Thoracic aorta (tissue), 2 donors: ENCODE data around the gene GFRAL. TPM values are rescaled to one million over a fixed set of nuclear protein-coding genes. Genes with fewer than 3 reads are reported as not detected.

Source experiments
- ATAC-seq: fragments of 150-250 bp; one replicate; pipeline ENCODE4 v1.8.0; 2017; ENCODE audit warnings: low read depth; ENCODE audit not compliant: insufficient number of reproducible peaks, low FRiP score
- DNase-seq: peaks from one replicate; pipeline ENCODE4 v3.0.0-alpha.2; 2020; ENCODE audit warnings: low spot score
- H3K27ac ChIP-seq, 2 donors: fragments of 200-600 bp; sonication (generic); 1 replicate in 1 of 2; 2 replicates in 1 of 2; pipeline ENCODE4 v1.5.1; 2016; ENCODE audit warnings: mild to moderate bottlenecking in 2 of 2, moderate library complexity in 2 of 2
- H3K27me3 ChIP-seq: fragments of 200-600 bp; sonication (generic); replicated peaks from 2 replicates; pipeline ENCODE4 v1.6.0; 2016; ENCODE audit warnings: mild to moderate bottlenecking; ENCODE audit not compliant: insufficient read depth
- H3K36me3 ChIP-seq: fragments of 200-600 bp; sonication (generic); one replicate; pipeline ENCODE4 v1.5.1; 2016
- H3K4me1 ChIP-seq, 2 donors: fragments of 200-600 bp; sonication (generic); 1 replicate in 1 of 2; 2 replicates in 1 of 2; pipeline versions ENCODE4 v1.5.1 to v1.6.0; 2016; ENCODE audit warnings: low read depth in 2 of 2, mild to moderate bottlenecking in 1 of 2; ENCODE audit not compliant: control insufficient read depth in 1 of 2
- H3K4me3 ChIP-seq: fragments of 200-600 bp; sonication (generic); 2 replicates; pipeline ENCODE4 v1.5.1; 2016; ENCODE audit warnings: mild to moderate bottlenecking
- H3K9me3 ChIP-seq: fragments of 200-600 bp; sonication (generic); 2 replicates; pipeline ENCODE4 v1.5.1; 2016
- CTCF ChIP-seq: fragments of 200-600 bp; sonication (generic); IDR thresholded peaks from one replicate; pipeline ENCODE4 v1.5.1; 2019; ENCODE audit warnings: antibody characterized with exemption
- total RNA-seq, 2 donors: library from RNA; depleted of rRNA; stranded (reverse); fragments of >200 nt; gene quantifications; one replicate each; pipeline versions ENCODE4 v1.1.0 to v1.2.3, GENCODE V29; 2016

The GFRAL gene
- total RNA-seq, 2 donors from 2014 or later: not detected

GRCh38 chr6:55388211-55388610 lies 60.9 kb downstream of the GFRAL start:
- H3K27me3 ChIP-seq: no peaks in the 10 kb centered on the region
- TF ChIP-seq CTCF: no peak
- DNase-seq: no peak
- no peaks in the 10 kb centered on the region for H3K36me3 ChIP-seq
- no peaks in the 10 kb centered on the region for H3K9me3 ChIP-seq
- no peaks in the 10 kb centered on the region for H3K4me1 ChIP-seq
- no peak overlapping the region for H3K27ac ChIP-seq
- H3K4me3 ChIP-seq: no peak overlapping the region
- no peak for ATAC-seq

DNA sequence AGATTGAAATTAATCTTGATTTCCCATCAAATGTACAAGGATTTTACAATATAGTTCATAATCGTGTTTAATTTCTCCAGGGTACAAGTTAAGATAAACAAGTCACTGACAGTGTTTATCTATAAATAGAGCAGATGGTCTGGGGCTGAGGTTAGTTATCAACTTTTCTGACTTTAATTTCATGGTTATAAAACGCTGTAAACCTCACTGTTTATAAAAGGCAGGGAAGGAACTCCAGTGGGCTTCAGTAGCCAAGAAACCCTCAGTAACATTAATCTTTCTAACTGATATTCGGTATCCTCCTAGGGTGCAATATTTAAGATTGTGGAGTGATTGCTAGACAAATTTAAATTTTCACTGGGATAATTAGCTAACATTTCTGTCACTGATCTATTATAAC lies 68.6 kb downstream of the GFRAL start:
- Histone ChIP-seq H3K27me3 (no peaks in the 10 kb centered on the region), H3K4me3 (no peak overlapping the region), H3K36me3 (no peaks in the 10 kb centered on the region), H3K27ac (no peak overlapping the region), H3K9me3 (no peaks in the 10 kb centered on the region), H3K4me1 (no peaks in the 10 kb centered on the region)
- TF ChIP-seq CTCF: no peak
- DNase-seq (no peak), ATAC-seq (no peak)

- Histone ChIP-seq H3K4me1 (no peaks in the 10 kb centered on the region), H3K9me3 (no peaks in the 10 kb centered on the region), H3K27me3 (no peaks in the 10 kb centered on the region), H3K36me3 (no peaks in the 10 kb centered on the region), H3K27ac (no peak overlapping the region), H3K4me3 (no peak overlapping the region)
- no peak for TF ChIP-seq CTCF
- DNase-seq (no peak), ATAC-seq (no peak)
Observed at GRCh38 chr6:55397986-55398385, 70.7 kb downstream of the GFRAL start.

DNA sequence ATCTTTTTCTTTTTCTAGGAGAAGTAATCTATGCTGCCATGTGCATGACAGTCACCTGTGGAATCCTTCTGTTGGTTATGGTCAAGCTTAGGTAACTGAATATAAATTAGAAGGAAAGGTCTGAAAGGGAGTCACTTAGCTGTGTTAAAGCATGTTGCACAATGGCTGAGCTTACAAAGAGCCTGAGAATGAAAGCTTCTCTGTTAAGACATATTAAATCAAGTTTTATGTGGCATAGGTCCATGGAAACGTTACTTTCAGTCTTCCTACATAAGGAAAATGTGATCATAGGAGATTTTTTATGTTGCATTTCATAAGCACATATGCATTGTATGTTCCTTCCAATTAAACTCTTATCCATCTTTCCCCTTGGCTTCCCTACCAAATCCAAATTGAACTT lies 72.1 kb downstream of the GFRAL start:
- Histone ChIP-seq H3K9me3 (no peaks in the 10 kb centered on the region), H3K27ac (no peak overlapping the region), H3K4me1 (no peaks in the 10 kb centered on the region), H3K36me3 (no peaks in the 10 kb centered on the region), H3K4me3 (no peak overlapping the region), H3K27me3 (no peaks in the 10 kb centered on the region)
- no peak for TF ChIP-seq CTCF
- no peak for DNase-seq
- ATAC-seq: no peak

DNA sequence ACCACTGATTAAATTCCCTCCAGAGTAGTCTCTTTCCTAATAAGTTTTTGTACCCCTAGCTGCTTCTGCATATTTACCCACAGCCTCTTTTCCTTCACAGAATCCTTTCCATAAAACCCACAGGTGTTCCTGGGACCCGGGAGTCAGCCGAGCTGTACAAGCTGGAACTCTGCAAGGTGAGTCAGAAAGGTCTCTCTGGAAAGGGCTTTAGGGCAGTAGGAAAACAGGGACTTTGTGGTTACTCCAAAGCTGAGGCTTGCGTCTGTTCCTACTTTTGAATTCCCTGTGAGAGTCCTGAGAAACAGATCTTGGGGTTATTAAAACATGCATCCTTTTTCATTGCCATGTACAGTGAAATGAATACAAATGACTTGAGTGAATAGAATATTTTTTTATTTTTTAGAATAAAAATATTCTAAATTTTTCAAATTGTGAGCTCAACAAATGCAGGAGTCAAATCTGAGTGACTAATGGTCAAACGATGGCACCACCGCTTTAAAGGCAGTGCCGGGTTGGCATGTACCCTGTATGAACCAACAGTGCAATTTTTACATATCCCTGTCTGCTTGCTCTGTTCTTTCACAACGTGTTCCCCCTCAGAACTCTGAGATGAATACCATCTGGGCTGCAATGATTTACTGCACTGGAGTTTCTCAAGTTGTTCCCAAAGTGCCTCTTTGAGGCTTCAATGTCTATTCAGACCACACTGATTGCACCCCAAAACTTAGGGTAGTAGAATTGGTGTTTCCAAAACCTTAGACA lies 78.4 kb downstream of the GFRAL start:
- Histone ChIP-seq H3K9me3 (no peaks in the 10 kb centered on the region), H3K4me3 (no peak overlapping the region), H3K27me3 (no peaks in the 10 kb centered on the region), H3K36me3 (no peaks in the 10 kb centered on the region), H3K4me1 (no peaks in the 10 kb centered on the region), H3K27ac (no peak overlapping the region)
- no peak for DNase-seq
- no peak for ATAC-seq
- TF ChIP-seq CTCF: no peak
